HepG2 (cell line): ENCODE data around the gene KIF3A. TPM values are rescaled to one million over a fixed set of nuclear protein-coding genes. Genes with fewer than 3 reads are reported as not detected.

Experiments
- E2F5 ChIP-seq: sonication (generic); formaldehyde crosslinking; conservative IDR thresholded peaks from 2 replicates; pipeline ENCODE4 v1.4.0; 2020; ENCODE audit warnings: missing genetic modification reagents
- HOXA9 ChIP-seq: sonication (generic); formaldehyde crosslinking; IDR thresholded peaks from 2 replicates; pipeline ENCODE4 v1.8.1; 2022; ENCODE audit warnings: missing genetic modification reagents, mild to moderate bottlenecking, moderate library complexity, borderline replicate concordance
- HOXD1 ChIP-seq: sonication (generic); formaldehyde crosslinking; IDR thresholded peaks from 2 replicates; pipeline ENCODE4 v1.5.0; 2020; ENCODE audit warnings: missing genetic modification reagents
- JUN ChIP-seq: sonication (generic); formaldehyde crosslinking; IDR thresholded peaks from 2 replicates; pipeline ENCODE4 v1.4.0; 2020; ENCODE audit warnings: mild to moderate bottlenecking, missing genetic modification reagents
- KDM1A ChIP-seq: IDR thresholded peaks from 2 replicates; pipeline ENCODE4 v1.6.1; 2016; ENCODE audit warnings: missing compliant biosample characterization
- MATR3 ChIP-seq: sonication (generic); formaldehyde crosslinking; IDR thresholded peaks from 2 replicates; pipeline ENCODE4 v1.4.0; 2020; ENCODE audit warnings: missing genetic modification reagents
- NFATC3 ChIP-seq: sonication (generic); formaldehyde crosslinking; IDR thresholded peaks from 2 replicates; pipeline ENCODE4 v1.5.1; 2020; ENCODE audit warnings: mild to moderate bottlenecking, missing genetic modification reagents
- PITX1 ChIP-seq: sonication (generic); formaldehyde crosslinking; IDR thresholded peaks from 2 replicates; pipeline ENCODE4 v1.5.1; 2020; ENCODE audit warnings: mild to moderate bottlenecking, missing genetic modification reagents
- RCOR2 ChIP-seq: IDR thresholded peaks from 2 replicates; pipeline ENCODE4 v1.6.1; 2016; ENCODE audit warnings: missing biosample characterization, missing genetic modification reagents
- SIX1 ChIP-seq: sonication (generic); formaldehyde crosslinking; IDR thresholded peaks from 2 replicates; pipeline ENCODE4 v1.4.0; 2020; ENCODE audit warnings: missing genetic modification reagents, borderline replicate concordance
- SMAD1 ChIP-seq: sonication (generic); formaldehyde crosslinking; IDR thresholded peaks from 2 replicates; pipeline ENCODE4 v1.4.0; 2020; ENCODE audit warnings: missing genetic modification reagents, low read depth, mild to moderate bottlenecking, borderline replicate concordance
- TBX2 ChIP-seq: sonication (generic); formaldehyde crosslinking; IDR thresholded peaks from 2 replicates; pipeline ENCODE4 v1.5.0; 2020; ENCODE audit warnings: missing genetic modification reagents, mild to moderate bottlenecking, borderline replicate concordance
- ZNF20 ChIP-seq: sonication (generic); formaldehyde crosslinking; IDR thresholded peaks from 2 replicates; pipeline ENCODE4 v1.4.0; 2020; ENCODE audit warnings: mild to moderate bottlenecking, moderate library complexity, missing genetic modification reagents
- ZNF275 ChIP-seq: sonication (generic); formaldehyde crosslinking; IDR thresholded peaks from 2 replicates; pipeline ENCODE4 v1.8.0; 2022; ENCODE audit warnings: missing genetic modification reagents, mild to moderate bottlenecking, inconsistent platforms, borderline replicate concordance
- ZNF3 ChIP-seq: IDR thresholded peaks from 2 replicates; pipeline ENCODE4 v1.7.0; 2017; ENCODE audit warnings: inconsistent platforms
- ZNF432 ChIP-seq: sonication (generic); formaldehyde crosslinking; IDR thresholded peaks from 2 replicates; pipeline ENCODE4 v1.5.0; 2020; ENCODE audit warnings: missing genetic modification reagents, mild to moderate bottlenecking, borderline replicate concordance
- ZNF674 ChIP-seq: sonication (generic); formaldehyde crosslinking; IDR thresholded peaks from 2 replicates; pipeline ENCODE4 v1.5.0; 2020; ENCODE audit warnings: low read depth, mild to moderate bottlenecking, missing genetic modification reagents
- ZNF792 ChIP-seq: IDR thresholded peaks from 2 replicates; pipeline ENCODE4 v1.6.1; 2016
- ZSCAN30 ChIP-seq: sonication (generic); formaldehyde crosslinking; IDR thresholded peaks from 2 replicates; pipeline ENCODE4 v1.5.0; 2020; ENCODE audit warnings: mild to moderate bottlenecking, missing genetic modification reagents
- polyA plus RNA-seq, 8 experiments: library from polyadenylated mRNA; depleted of rRNA in 3 of 8; stranded (reverse) in 7 of 8; unstranded in 1 of 8; fragments of >200 nt; fragmentation: Illumina TruSeq in 4 of 8; extraction: Trizol in 4 of 8; gene quantifications; 2 replicates each; pipeline versions ENCODE4 v1.2.1 to v1.2.3, GENCODE V29; 2011 to 2016; ENCODE audit warnings: low read depth in 4 of 8, missing spikeins in 1 of 8, mixed read lengths in 1 of 8; ENCODE audit not compliant: insufficient read depth in 1 of 8
- total RNA-seq, 5 experiments: library from RNA; depleted of rRNA; stranded (reverse); fragments of >200 nt; fragmentation: Illumina TruSeq; extraction: Trizol; gene quantifications; 2 replicates each; pipeline ENCODE4 v1.2.3, GENCODE V29; 2016; ENCODE audit warnings: low read depth in 1 of 5
- TF ChIP-seq, protein P1 (sequence below): conservative IDR thresholded peaks from 2 replicates; pipeline ENCODE4 v1.6.1; 2018; ENCODE audit warnings: missing genetic modification reagents

Gene KIF3A
- total and polyA plus RNA-seq, 2 of the 13 experiments (the other 11 are each of a cell fraction or from before 2014, with no cell fraction given) = 2.3 to 8.4 TPM

DNA sequence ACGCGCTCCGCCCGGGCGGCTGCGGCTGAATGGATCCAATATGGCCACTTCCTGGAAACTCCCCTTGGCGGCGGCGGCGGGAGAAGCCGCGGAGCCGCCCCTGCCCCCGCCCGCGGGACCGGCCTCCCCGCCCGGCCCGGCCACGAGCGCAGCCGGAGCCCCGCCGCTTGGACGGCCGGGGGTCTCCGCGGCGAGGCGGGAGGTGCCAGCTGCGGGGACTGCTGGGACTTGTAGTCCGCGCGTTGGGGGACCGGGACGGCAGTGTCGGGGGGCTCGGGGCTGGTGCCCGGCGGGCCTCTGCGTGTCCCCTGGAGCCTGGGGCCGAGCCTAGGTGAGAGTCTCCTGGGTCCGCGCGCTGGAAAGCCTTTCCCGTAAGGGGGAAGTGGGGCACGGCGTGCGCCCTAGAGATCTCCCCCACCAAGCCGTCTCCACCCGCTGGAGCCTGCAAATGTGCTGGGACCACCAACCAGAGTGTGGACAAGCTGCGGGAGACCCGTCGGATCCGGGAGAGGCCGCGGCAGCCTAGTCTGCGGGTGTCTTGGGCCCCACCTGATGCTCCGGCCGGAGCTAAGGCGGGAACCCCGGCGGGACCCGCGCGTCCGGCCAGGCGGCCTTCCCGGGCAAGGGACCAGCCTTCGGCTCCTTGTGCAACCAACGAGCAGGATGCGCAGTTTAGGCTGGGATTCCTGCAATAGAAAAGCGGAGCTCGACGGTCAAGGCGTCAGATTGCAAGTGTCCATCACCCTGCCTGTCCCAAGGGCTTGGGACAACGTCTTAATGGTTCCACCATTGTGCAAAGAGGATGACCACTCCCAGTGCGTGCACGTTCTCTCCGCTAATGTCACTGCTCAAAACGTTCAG lies 40.1 kb upstream of the KIF3A start, which contains the start of gene SEPTIN8 (continued):
- TF ChIP-seq ZNF3 (CRISPR knock-in tag) (no peak), HOXA9 (CRISPR knock-in tag) (no peak), TBX2 (CRISPR knock-in tag) (no peak; the same call in 1 of the 2 replicates), KDM1A (no peak), MATR3 (no peak), ZNF275 (CRISPR knock-in tag) (no peak), ZSCAN30 (no peak), RCOR2 (no peak), NFATC3 (no peak), SIX1 (no peak), ZNF792 (CRISPR knock-in tag) (no peak), ZNF20 (CRISPR knock-in tag) (no peak), ZNF432 (CRISPR knock-in tag) (no peak), SMAD1 (no peak), JUN (CRISPR knock-in tag) (no peak), ZNF674 (CRISPR knock-in tag) (no peak), PITX1 (CRISPR knock-in tag) (no peak), E2F5 (CRISPR knock-in tag) (no peak), HOXD1 (CRISPR knock-in tag) (no peak)
- TF ChIP-seq, protein P1, sequence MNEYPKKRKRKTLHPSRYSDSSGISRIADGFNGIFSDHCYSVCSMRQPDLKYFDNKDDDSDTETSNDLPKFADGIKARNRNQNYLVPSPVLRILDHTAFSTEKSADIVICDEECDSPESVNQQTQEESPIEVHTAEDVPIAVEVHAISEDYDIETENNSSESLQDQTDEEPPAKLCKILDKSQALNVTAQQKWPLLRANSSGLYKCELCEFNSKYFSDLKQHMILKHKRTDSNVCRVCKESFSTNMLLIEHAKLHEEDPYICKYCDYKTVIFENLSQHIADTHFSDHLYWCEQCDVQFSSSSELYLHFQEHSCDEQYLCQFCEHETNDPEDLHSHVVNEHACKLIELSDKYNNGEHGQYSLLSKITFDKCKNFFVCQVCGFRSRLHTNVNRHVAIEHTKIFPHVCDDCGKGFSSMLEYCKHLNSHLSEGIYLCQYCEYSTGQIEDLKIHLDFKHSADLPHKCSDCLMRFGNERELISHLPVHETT = no peak
